ENCODE results near the gene OMG. TPM values are rescaled to one million over a fixed set of nuclear protein-coding genes. Genes with fewer than 3 reads are reported as not detected.

The OMG gene
- polyA plus RNA-seq, 3 donors: 0.83 to 2.2 TPM; not detected in 1

DNA sequence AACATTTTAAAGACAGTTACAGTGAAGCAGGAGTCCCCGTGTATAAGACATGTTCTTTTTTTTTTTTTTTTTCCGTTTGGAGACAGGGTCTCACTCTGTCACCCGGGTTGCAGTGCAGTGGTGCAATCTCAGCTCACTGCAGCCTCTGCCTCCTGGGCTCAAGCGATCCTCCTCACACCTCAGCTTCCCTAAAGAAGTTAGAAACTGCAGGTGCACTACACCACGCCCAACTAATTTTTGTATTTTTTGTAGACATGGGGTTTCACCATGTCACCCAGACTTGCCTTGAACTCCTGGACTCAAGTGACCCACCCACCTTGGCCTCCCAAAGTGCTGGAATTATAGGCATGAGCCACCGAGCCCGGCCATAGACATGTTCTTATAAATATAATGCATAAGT, 13.8 kb upstream of the OMG start:
- WGBS (ENCODE audit: insufficient coverage): 0% methylated on average over 1 of the region's 7 CpGs
- H3K4me2 ChIP-seq (replicated peaks; ENCODE audit: extremely low read depth, low read length, poor library complexity, severe bottlenecking): peak overlapping the region; percentile 98
- peaks cover 92% of the 10 kb centered on the region for H3K79me2 ChIP-seq (ENCODE audit: insufficient read depth, low read length)
- no peaks in the 10 kb centered on the region for H3K27me3 Mint-ChIP-seq (ENCODE audit: low read depth in 3 of 3)
- DNase-seq: peak in 2 of 3 donors; percentile 9 to 21
- peak overlapping the region; percentile 91 to 98 (median 96) for H3K27ac Mint-ChIP-seq
- H3K9me3 ChIP-seq (replicated peaks in 1 of 2; ENCODE audit: control insufficient read depth in 1 of 2, insufficient read depth in 1 of 2, low read length in 2 of 2): no peaks in the 10 kb centered on the region
- H3K27me3 ChIP-seq (ENCODE audit: control insufficient read depth in 2 of 2, insufficient read depth in 2 of 2, low read length in 2 of 2): no peaks in the 10 kb centered on the region
- peaks cover 15 to 22% of the 10 kb centered on the region in 2 donors for H3K36me3 ChIP-seq (replicated peaks in 1 of 2; ENCODE audit: control insufficient read depth in 1 of 2, insufficient read depth in 2 of 2, low read length in 2 of 2)
- peaks cover 31 to 34% of the 10 kb centered on the region in 2 donors for H3K36me3 Mint-ChIP-seq
- H3K9ac ChIP-seq (ENCODE audit: insufficient read depth, low read length, poor library complexity, severe bottlenecking): peak overlapping the region; percentile 88
- TF ChIP-seq, protein P1, sequence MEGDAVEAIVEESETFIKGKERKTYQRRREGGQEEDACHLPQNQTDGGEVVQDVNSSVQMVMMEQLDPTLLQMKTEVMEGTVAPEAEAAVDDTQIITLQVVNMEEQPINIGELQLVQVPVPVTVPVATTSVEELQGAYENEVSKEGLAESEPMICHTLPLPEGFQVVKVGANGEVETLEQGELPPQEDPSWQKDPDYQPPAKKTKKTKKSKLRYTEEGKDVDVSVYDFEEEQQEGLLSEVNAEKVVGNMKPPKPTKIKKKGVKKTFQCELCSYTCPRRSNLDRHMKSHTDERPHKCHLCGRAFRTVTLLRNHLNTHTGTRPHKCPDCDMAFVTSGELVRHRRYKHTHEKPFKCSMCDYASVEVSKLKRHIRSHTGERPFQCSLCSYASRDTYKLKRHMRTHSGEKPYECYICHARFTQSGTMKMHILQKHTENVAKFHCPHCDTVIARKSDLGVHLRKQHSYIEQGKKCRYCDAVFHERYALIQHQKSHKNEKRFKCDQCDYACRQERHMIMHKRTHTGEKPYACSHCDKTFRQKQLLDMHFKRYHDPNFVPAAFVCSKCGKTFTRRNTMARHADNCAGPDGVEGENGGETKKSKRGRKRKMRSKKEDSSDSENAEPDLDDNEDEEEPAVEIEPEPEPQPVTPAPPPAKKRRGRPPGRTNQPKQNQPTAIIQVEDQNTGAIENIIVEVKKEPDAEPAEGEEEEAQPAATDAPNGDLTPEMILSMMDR (IDR thresholded peaks at IDR 0.05): no peak
- H3K4me3 ChIP-seq (replicated peaks in 1 of 3; ENCODE audit: low read depth in 2 of 3, low read length in 3 of 3): peak overlapping the region; percentile 90 to 100 (median 96)
- no peak overlapping the region for H2AFZ ChIP-seq (ENCODE audit: insufficient read depth, low read depth, low read length, poor library complexity, severe bottlenecking)
- H3K27ac ChIP-seq (ENCODE audit: low read depth in 1 of 2, low read length in 2 of 2): peak overlapping the region; percentile 72 to 86
- peaks cover 48% of the 10 kb centered on the region for H3K4me1 Mint-ChIP-seq
- peaks cover 37 to 58% of the 10 kb centered on the region in 2 donors for H3K4me1 ChIP-seq (ENCODE audit: control insufficient read depth in 1 of 2, insufficient read depth in 2 of 2, low read length in 2 of 2)
- intact Hi-C loops (cut with micrococcal nuclease): loop anchor here in 1 of 2 donors (5.0 to 10.0 kb wide), 2 partner anchors 181 to 356 kb away; no protein-coding TSS in a partner anchor
- H4K20me1 ChIP-seq (ENCODE audit: insufficient read depth, low read length): peaks cover 41% of the 10 kb centered on the region
- peak overlapping the region; percentile 95 to 98 for H3K4me3 Mint-ChIP-seq
- no peaks in the 10 kb centered on the region for H3K9me3 Mint-ChIP-seq

DNA sequence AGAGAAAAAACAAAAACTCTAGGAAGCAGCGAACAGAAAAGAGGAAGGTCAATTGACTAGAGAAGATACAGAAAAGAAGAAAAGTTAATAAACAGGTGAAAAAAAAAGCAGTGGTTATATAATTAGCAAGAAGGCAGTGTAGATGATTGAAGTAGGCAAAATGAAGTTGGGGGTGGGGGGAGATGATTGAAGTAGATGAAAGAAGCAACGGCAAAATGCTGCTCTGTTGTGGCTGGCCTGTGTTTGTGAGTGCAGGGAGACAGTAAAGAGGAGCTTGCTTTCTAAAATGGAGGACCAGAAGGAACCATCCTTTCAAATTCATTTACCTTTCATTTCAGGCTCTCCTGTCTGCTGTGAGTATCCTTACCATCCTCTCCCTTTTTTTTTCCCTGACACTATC, 13.2 kb upstream of the OMG start:
- Histone ChIP-seq H3K4me1 (ENCODE audit: control insufficient read depth in 1 of 2, insufficient read depth in 2 of 2, low read length in 2 of 2) (peaks cover 30 to 58% of the 10 kb centered on the region in 2 donors), H3K79me2 (ENCODE audit: insufficient read depth, low read length) (peaks cover 92% of the 10 kb centered on the region), H3K9me3 (replicated peaks in 1 of 2; ENCODE audit: control insufficient read depth in 1 of 2, insufficient read depth in 1 of 2, low read length in 2 of 2) (no peaks in the 10 kb centered on the region), H3K4me2 (replicated peaks; ENCODE audit: extremely low read depth, low read length, poor library complexity, severe bottlenecking) (peak overlapping the region; percentile 98), H3K4me3 (replicated peaks in 1 of 3; ENCODE audit: low read depth in 2 of 3, low read length in 3 of 3) (peak overlapping the region; percentile 90 to 100 (median 96)), H3K27ac (ENCODE audit: low read depth in 1 of 2, low read length in 2 of 2) (peak overlapping the region; percentile 72 to 86), H3K9ac (ENCODE audit: insufficient read depth, low read length, poor library complexity, severe bottlenecking) (peak overlapping the region; percentile 88), H3K36me3 (replicated peaks in 1 of 2; ENCODE audit: control insufficient read depth in 1 of 2, insufficient read depth in 2 of 2, low read length in 2 of 2) (peaks cover 21 to 28% of the 10 kb centered on the region in 2 donors), H2AFZ (ENCODE audit: insufficient read depth, low read depth, low read length, poor library complexity, severe bottlenecking) (peak overlapping the region; percentile 11), H3K27me3 (ENCODE audit: control insufficient read depth in 2 of 2, insufficient read depth in 2 of 2, low read length in 2 of 2) (no peaks in the 10 kb centered on the region), H4K20me1 (ENCODE audit: insufficient read depth, low read length) (peaks cover 47% of the 10 kb centered on the region)
- Mint-ChIP-seq H3K9me3 (no peaks in the 10 kb centered on the region), H3K27me3 (ENCODE audit: low read depth in 3 of 3) (no peaks in the 10 kb centered on the region), H3K27ac (peak overlapping the region; percentile 91 to 98 (median 96)), H3K36me3 (peaks cover 38 to 41% of the 10 kb centered on the region in 2 donors), H3K4me3 (peak overlapping the region; percentile 95), H3K4me1 (peaks cover 48% of the 10 kb centered on the region)
- no CpG with 5 or more reads among the region's 2 CpGs for WGBS (ENCODE audit: insufficient coverage)
- intact Hi-C loops (cut with micrococcal nuclease): loop anchor here in 1 of 2 donors (5.0 to 10.0 kb wide), 2 partner anchors 182 to 355 kb away; no protein-coding TSS in a partner anchor
- TF ChIP-seq, protein P1 (IDR thresholded peaks at IDR 0.05): no peak
- DNase-seq: peak in 2 of 3 donors; percentile 13 to 27

Data from CD14-positive monocyte (primary cell).